ENCODE measurements around the gene RASGRP3. TPM values are rescaled to one million over a fixed set of nuclear protein-coding genes. Genes with fewer than 3 reads are reported as not detected.

Gene RASGRP3
- total and polyA plus RNA-seq, 9 of the 15 experiments (the other 6 are each of a cell fraction or from before 2014, with no cell fraction given): 0.18 to 1.7 (median 1.2) TPM

GRCh38 chr2:33443274-33443829 lies 33.1 kb upstream of the RASGRP3 start:
- intact Hi-C loops (cut with micrococcal nuclease): loop anchor here (10.0 kb wide), 1 partner anchor 141 kb away; no protein-coding TSS in a partner anchor
- DNase-seq (ENCODE audit: extremely low read depth in 1 of 4, low spot score in 3 of 4): no peak
- H2AFZ ChIP-seq (ENCODE audit: low read depth, low read length): no peak overlapping the region
- in situ Hi-C loops (cut with MboI): no loop called here
- no peak overlapping the region for H3K9ac ChIP-seq (ENCODE audit: insufficient read depth in 1 of 2, low read depth in 2 of 2, low read length in 2 of 2)
- no peaks in the 10 kb centered on the region for H3K36me3 ChIP-seq (ENCODE audit: control insufficient read depth, insufficient read depth, low read length)
- CTCF ChIA-PET (ENCODE audit: low intra/inter-chr PET ratio): no interaction called here
- H3K9me3 ChIP-seq (replicated peaks; ENCODE audit: control insufficient read depth, insufficient read depth, low read depth, low read length): no peaks in the 10 kb centered on the region
- TF ChIP-seq ZNF121 (CRISPR knock-in tag; conservative IDR thresholded peaks at IDR 0.05) (peak; percentile 90), GATA2 (CRISPR knock-in tag; IDR thresholded peaks at IDR 0.05) (no peak), MXI1 (IDR thresholded peaks at IDR 0.05; ENCODE audit: low read depth, low read length) (no peak)
- H3K4me1 ChIP-seq (replicated peaks in 1 of 2; ENCODE audit: control insufficient read depth in 2 of 2, insufficient read depth in 2 of 2, low read length in 2 of 2): no peaks in the 10 kb centered on the region; a peak in 1 of 5 replicates
- 12% methylated on average over 3 of the region's 3 CpGs for WGBS (ENCODE audit: insufficient coverage, low coverage, missing lambda C conversion rate)
- no peak for FAIRE-seq
- H4K20me1 ChIP-seq (replicated peaks; ENCODE audit: control insufficient read depth, insufficient read depth, low read length): no peaks in the 10 kb centered on the region
- H3K4me2 ChIP-seq (ENCODE audit: insufficient read depth, low read length): no peak overlapping the region
- H3K79me2 ChIP-seq (ENCODE audit: control insufficient read depth, insufficient read depth, low read length): no peaks in the 10 kb centered on the region
- H3K27me3 ChIP-seq (ENCODE audit: control insufficient read depth in 2 of 2, insufficient read depth in 2 of 2, low read length in 2 of 2): no peaks in the 10 kb centered on the region
- BruUV-seq (replicated peaks): no TSS peak
- no peaks in the 10 kb centered on the region for H3K9me1 ChIP-seq (ENCODE audit: control insufficient read depth, insufficient read depth, low read length)
- no peak for ATAC-seq
- POLR2A ChIA-PET: interaction anchor here (1.2 kb wide), 1 partner anchor 9 kb away, joined by 3 read pairs; no protein-coding TSS in a partner anchor
- H3K27ac ChIP-seq (ENCODE audit: extremely low read depth, low read depth, low read length): no peak overlapping the region
- no peak overlapping the region for H3K4me3 ChIP-seq

GRCh38 chr2:33444967-33445366 lies 31.5 kb upstream of the RASGRP3 start:
- CTCF ChIA-PET (ENCODE audit: low intra/inter-chr PET ratio): no interaction called here
- FAIRE-seq (no peak), DNase-seq (ENCODE audit: extremely low read depth in 1 of 4, low spot score in 3 of 4) (no peak), ATAC-seq (no peak)
- Histone ChIP-seq H4K20me1 (replicated peaks; ENCODE audit: control insufficient read depth, insufficient read depth, low read length) (no peaks in the 10 kb centered on the region), H3K4me1 (replicated peaks in 1 of 2; ENCODE audit: control insufficient read depth in 2 of 2, insufficient read depth in 2 of 2, low read length in 2 of 2) (no peaks in the 10 kb centered on the region), H2AFZ (ENCODE audit: low read depth, low read length) (no peak overlapping the region), H3K9me3 (replicated peaks; ENCODE audit: control insufficient read depth, insufficient read depth, low read depth, low read length) (no peaks in the 10 kb centered on the region), H3K4me3 (no peak overlapping the region), H3K4me2 (ENCODE audit: insufficient read depth, low read length) (no peak overlapping the region), H3K36me3 (ENCODE audit: control insufficient read depth, insufficient read depth, low read length) (no peaks in the 10 kb centered on the region), H3K27me3 (ENCODE audit: control insufficient read depth in 2 of 2, insufficient read depth in 2 of 2, low read length in 2 of 2) (no peaks in the 10 kb centered on the region), H3K9ac (ENCODE audit: insufficient read depth in 1 of 2, low read depth in 2 of 2, low read length in 2 of 2) (no peak overlapping the region), H3K27ac (ENCODE audit: extremely low read depth, low read depth, low read length) (no peak overlapping the region), H3K79me2 (ENCODE audit: control insufficient read depth, insufficient read depth, low read length) (no peaks in the 10 kb centered on the region), H3K9me1 (ENCODE audit: control insufficient read depth, insufficient read depth, low read length) (no peaks in the 10 kb centered on the region)
- in situ Hi-C loops (cut with MboI) (no loop called here), intact Hi-C loops (cut with micrococcal nuclease) (loop anchor here (10.0 kb wide), 1 partner anchor 140 kb away; no protein-coding TSS in a partner anchor)
- POLR2A ChIA-PET: no interaction called here
- 0 out of 2 replicates have a peak, but pooled peaks have one; percentile 55 for TF ChIP-seq MEF2A (IDR thresholded peaks at IDR 0.05; ENCODE audit: control insufficient read depth, low read depth, low read length)
- peak; percentile 87 for TF ChIP-seq MEF2D (tag; conservative IDR thresholded peaks at IDR 0.05; ENCODE audit: low read depth)
- TF ChIP-seq FOXA3 (CRISPR knock-in tag; conservative IDR thresholded peaks at IDR 0.05 in 1 of 2, IDR thresholded peaks at IDR 0.05 in 1 of 2): no peak
- TF ChIP-seq RNF2 (IDR thresholded peaks at IDR 0.05): no peak
- BruUV-seq (replicated peaks): no TSS peak
- WGBS (ENCODE audit: insufficient coverage, low coverage, missing lambda C conversion rate): 0% methylated on average over 2 of the region's 2 CpGs

All from K562 (cell line).